Stomach (tissue), 4 donors: ENCODE data around the gene SND1.

Source experiments
- CTCF ChIP-seq, 7 experiments: fragments of 450-650 bp in 4 of 7; fragments of 200-600 bp in 3 of 7; sonication (generic) in 3 of 7; IDR thresholded peaks; one replicate each; pipeline ENCODE4 v1.5.1; 2016 to 2019; ENCODE audit warnings: antibody characterized with exemption in 7 of 7, control low read depth in 2 of 7, mild to moderate bottlenecking in 1 of 7
- POLR2A ChIP-seq, 4 donors: fragments of 450-650 bp; IDR thresholded peaks; one replicate each; pipeline ENCODE4 v1.6.1; 2016; ENCODE audit warnings: antibody characterized with exemption in 4 of 4, control low read depth in 2 of 4, mild to moderate bottlenecking in 1 of 4, moderate library complexity in 1 of 4
- POLR2AphosphoS5 ChIP-seq, 3 donors: sonication (generic); formaldehyde crosslinking; IDR thresholded peaks; one replicate each; pipeline ENCODE4 v1.6.1; 2016; ENCODE audit warnings: antibody characterized with exemption in 3 of 3

GRCh38 chr7:128052404-128052803 is 400.4 kb downstream of the SND1 start:
- TF ChIP-seq CTCF (IDR thresholded peaks at IDR 0.05) = no peak
- no peak for TF ChIP-seq POLR2A (IDR thresholded peaks at IDR 0.05)
- TF ChIP-seq POLR2AphosphoS5 (IDR thresholded peaks at IDR 0.05) = no peak
